ENCODE measurements around the gene CTDSPL2. TPM values are rescaled to one million over a fixed set of nuclear protein-coding genes. Genes with fewer than 3 reads are reported as not detected.
"Not testable (repeated sequence)": the region's sequence is repeated elsewhere in the genome, so short reads cannot be mapped to it uniquely, and the experiment has no call there.

Gene CTDSPL2
- total RNA-seq, 2 donors from 2014 or later = 67.2 to 67.3 TPM

DNA sequence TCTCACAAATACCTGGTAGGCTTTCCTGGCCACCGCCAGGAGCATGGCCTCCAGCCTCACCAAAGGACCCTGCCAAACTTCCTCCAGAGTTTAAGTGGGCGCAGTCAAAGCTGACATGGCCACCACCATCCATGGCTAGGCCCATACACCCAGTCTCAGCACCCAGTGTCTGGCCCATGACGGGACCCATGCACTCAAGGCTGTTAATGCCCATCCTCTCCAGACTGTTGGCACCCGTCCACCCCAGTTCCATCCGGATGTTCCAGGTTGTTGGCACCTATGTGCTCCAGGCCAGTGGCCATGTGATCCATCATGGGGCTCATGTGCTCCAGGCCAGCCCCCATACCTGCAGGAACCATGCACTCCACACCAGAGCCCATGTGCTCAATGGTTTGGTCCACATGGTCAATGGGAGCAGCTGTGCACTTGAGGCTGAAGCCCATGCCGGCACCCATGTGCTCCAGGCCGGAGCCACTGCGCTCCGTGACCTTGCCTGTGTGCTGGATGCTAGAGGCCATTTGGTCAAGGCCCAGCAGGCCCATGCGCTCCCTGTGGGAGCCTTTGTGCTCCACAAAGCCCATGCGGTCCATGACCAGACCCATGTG is 20.4 kb downstream of the CTDSPL2 start:
- no peaks in the 10 kb centered on the region for H3K9me3 Mint-ChIP-seq
- ATAC-seq (peak; percentile 17 to 55), DNase-seq (ENCODE audit: low spot score) (no peak)
- H3K36me3 Mint-ChIP-seq = no peaks in the 10 kb centered on the region
- no peaks in the 10 kb centered on the region for H3K27me3 Mint-ChIP-seq
- H3K4me3 Mint-ChIP-seq = no peak overlapping the region
- H3K4me1 Mint-ChIP-seq (ENCODE audit: low read depth in 2 of 2) = peaks cover 19 to 20% of the 10 kb centered on the region in 2 donors
- H3K27ac Mint-ChIP-seq = no peak overlapping the region

DNA sequence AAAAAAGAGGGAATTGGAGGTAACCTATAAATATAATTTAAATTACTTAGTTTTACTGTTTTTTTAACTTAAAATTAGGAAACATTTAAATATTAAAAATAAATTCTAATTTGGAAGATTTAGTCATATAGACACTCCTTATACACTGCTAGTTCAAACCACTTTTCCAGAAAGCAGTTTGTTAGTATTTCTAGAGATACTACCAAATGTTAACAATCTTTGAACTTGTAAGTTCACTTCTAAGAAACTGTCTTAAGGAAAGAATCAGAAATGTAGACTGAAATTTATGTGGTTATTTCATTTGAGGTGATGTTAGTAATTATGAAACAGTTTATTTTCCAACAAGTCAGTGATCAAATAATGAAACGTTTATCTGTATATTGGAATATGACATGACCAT is 22.7 kb downstream of the CTDSPL2 start:
- no peaks in the 10 kb centered on the region for H3K27me3 Mint-ChIP-seq
- H3K4me1 Mint-ChIP-seq (ENCODE audit: low read depth in 2 of 2) = peaks cover 21 to 29% of the 10 kb centered on the region in 2 donors
- H3K36me3 Mint-ChIP-seq = no peaks in the 10 kb centered on the region
- no peak for DNase-seq (ENCODE audit: low spot score)
- H3K4me3 Mint-ChIP-seq = no peak overlapping the region
- no peak for ATAC-seq
- no peak overlapping the region for H3K27ac Mint-ChIP-seq
- no peaks in the 10 kb centered on the region for H3K9me3 Mint-ChIP-seq

DNA sequence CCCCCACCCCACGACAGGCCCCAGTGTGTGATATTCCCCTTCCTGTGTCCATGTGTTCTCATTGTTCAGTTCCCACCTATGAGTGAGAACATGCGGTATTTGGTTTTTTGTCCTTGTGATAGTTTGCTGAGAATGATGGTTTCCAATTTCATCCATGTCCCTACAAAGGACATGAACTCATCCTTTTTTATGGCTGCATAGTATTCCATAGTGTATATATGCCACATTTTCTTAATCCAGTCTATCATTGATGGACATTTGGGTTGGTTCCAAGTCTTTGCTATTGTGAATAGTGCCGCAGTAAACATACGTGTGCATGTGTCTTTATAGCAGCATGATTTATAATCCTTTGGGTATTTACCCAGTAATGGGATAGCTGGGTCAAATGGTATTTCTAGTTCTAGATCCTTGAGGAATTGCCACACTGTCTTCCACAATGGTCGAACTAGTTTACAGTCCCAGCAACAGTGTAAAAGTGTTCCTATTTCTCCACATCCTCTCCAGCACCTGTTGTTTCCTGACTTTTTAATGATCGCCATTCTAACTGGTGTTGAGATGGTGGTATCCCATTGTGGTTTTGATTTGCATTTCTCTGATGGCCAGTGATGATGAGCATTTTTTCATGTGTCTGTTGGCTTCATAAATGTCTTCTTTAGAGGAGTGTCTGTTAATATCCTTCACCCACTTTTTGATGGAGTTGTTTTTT is 26.3 kb downstream of the CTDSPL2 start:
- not testable (repeated sequence) for ATAC-seq; H3K9me3 Mint-ChIP-seq; H3K36me3 Mint-ChIP-seq; H3K27me3 Mint-ChIP-seq; H3K27ac Mint-ChIP-seq; H3K4me3 Mint-ChIP-seq; DNase-seq (ENCODE audit: low spot score)
- peaks cover 25 to 31% of the 10 kb centered on the region in 2 donors for H3K4me1 Mint-ChIP-seq (ENCODE audit: low read depth in 2 of 2)

DNA sequence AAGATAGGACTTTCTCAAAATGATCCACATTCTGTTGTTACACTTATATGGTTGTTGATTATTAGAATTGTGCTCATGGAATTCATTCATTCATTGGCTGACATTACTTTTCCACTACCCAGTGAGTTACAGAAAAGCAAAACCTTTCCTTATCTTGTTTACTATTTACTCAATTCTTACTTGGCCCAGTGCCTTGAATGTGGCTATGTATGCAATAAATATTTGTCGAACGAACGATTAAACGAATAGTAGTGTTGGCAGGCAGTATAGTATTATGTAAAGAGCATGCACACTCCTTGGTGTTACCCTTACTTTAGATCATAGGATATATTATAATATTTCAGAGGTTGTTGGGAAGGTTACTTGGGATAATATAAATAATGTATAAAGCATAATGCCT is 31.0 kb downstream of the CTDSPL2 start:
- H3K36me3 Mint-ChIP-seq = peaks cover 5% of the 10 kb centered on the region
- DNase-seq (ENCODE audit: low spot score) = no peak
- H3K4me3 Mint-ChIP-seq = no peak overlapping the region
- H3K27me3 Mint-ChIP-seq = no peaks in the 10 kb centered on the region
- peaks cover 17 to 20% of the 10 kb centered on the region in 2 donors for H3K4me1 Mint-ChIP-seq (ENCODE audit: low read depth in 2 of 2)
- H3K27ac Mint-ChIP-seq = no peak overlapping the region
- no peaks in the 10 kb centered on the region for H3K9me3 Mint-ChIP-seq
- ATAC-seq = no peak

DNA sequence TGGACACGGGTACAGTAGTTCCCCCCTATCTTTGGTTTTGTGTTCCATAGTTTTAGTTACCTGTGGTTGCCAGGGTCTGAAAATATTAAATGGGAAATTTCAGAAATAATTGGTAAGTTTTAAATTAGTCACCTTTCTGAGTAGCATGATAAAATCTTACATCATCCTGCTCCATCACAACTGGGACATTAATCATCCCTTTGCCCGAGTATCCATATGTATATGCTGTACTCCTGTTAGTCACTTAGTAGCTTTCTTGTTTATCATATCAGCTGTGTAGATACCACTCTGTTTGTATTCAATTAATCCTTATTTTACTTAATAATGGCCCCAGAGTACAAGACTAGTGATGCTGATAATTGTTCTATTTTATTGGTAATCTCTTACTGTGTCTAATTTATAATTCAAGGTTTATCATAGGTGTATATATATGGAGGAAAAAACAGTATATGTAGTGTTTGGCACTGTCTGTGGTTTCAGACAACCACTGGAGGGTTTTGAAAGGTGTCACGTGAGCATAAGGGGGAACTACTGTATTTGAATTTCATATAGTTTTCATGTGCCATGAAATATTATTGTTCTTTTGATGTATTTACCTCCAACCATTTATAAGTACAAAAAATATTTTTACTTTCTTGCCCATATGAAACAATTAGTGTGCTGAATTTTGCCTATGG is 41.4 kb downstream of the CTDSPL2 start:
- Mint-ChIP-seq H3K27me3 (no peaks in the 10 kb centered on the region), H3K4me1 (ENCODE audit: low read depth in 2 of 2) (peaks cover 15 to 19% of the 10 kb centered on the region in 2 donors), H3K36me3 (peaks cover 6% of the 10 kb centered on the region), H3K4me3 (no peak overlapping the region), H3K9me3 (no peaks in the 10 kb centered on the region), H3K27ac (peak overlapping the region in 1 of 2 donors; percentile 54)
- no peak for DNase-seq (ENCODE audit: low spot score)
- peak in 1 of 2 donors; percentile 57 for ATAC-seq

DNA sequence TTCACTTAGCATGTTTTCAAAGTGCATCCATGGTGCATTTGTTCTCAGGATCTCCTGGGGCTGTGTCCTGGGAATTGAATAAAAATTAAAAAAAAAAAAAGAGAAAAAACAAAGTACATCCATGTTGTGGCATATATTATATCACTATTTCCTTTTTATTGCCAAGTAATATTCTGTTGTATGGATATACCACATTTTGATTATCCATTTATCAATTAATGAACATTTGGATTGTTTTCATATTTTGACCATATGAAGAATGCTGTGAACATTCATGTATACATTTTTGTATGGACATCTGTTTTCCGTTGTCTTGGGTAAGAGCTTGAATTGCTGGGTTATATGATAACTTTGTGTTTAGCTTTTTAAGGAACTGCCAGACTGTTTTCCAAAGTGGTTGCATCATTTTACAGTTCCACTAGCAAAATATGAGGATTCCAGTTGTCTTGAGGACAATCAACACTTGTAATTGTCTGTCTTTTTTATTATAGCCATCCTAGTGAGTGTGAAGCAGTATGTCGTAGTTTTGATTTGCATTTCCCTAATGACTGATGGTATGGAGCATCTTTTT is 44.5 kb downstream of the CTDSPL2 start:
- ATAC-seq = no peak
- Mint-ChIP-seq H3K9me3 (no peaks in the 10 kb centered on the region), H3K4me3 (no peak overlapping the region), H3K27me3 (no peaks in the 10 kb centered on the region), H3K4me1 (ENCODE audit: low read depth in 2 of 2) (peaks cover 15 to 19% of the 10 kb centered on the region in 2 donors), H3K27ac (no peak overlapping the region), H3K36me3 (peaks cover 6% of the 10 kb centered on the region)
- no peak for DNase-seq (ENCODE audit: low spot score)

DNA sequence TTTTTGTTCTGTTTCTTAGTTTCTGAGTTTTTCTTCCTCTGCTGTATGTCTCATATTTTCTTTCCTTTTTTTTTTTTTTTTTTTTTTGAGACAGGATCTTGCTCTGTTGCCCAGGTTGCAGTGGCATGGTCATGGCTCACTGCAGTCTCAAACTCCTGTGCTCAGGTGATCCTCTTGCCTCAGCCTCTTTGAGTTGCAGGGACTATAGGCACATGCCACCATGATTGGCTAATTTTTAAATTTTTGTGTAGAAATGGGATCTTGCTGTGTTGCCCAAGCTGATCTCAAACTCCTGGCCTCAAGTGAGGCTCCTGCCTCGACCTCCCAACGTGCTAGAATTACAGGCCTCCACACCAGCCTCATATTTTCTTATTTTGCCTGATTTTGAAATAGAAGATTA is 51.9 kb downstream of the CTDSPL2 start:
- Mint-ChIP-seq H3K4me1 (ENCODE audit: low read depth in 2 of 2) (peaks cover 18 to 19% of the 10 kb centered on the region in 2 donors), H3K9me3 (no peaks in the 10 kb centered on the region), H3K27ac (no peak overlapping the region), H3K27me3 (no peaks in the 10 kb centered on the region), H3K4me3 (no peak overlapping the region), H3K36me3 (no peaks in the 10 kb centered on the region)
- DNase-seq (ENCODE audit: low spot score) (no peak), ATAC-seq (no peak)

DNA sequence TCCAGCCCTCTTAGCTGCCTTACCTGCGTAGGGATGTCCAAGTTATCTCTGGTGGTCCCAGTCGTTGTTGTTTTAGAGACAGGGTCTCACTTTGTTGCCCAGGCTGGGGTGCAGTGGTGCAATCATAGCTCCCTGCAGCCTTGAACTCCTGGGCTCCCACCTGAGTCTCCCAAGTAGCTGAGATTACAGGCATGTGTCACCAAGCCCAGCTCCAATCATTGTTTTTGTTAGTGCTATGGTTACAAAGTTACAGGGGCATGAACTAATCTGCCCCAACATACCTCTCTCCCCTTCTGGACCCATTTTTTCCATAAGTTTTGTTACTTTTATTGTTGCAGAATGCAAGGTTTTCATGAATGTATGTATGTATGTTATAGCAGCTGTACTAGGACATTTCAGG is 54.7 kb downstream of the CTDSPL2 start:
- ATAC-seq (no peak), DNase-seq (ENCODE audit: low spot score) (no peak)
- Mint-ChIP-seq H3K4me3 (no peak overlapping the region), H3K27me3 (no peaks in the 10 kb centered on the region), H3K27ac (peak overlapping the region in 1 of 2 donors; percentile 35), H3K36me3 (no peaks in the 10 kb centered on the region), H3K4me1 (ENCODE audit: low read depth in 2 of 2) (peaks cover 18 to 24% of the 10 kb centered on the region in 2 donors), H3K9me3 (no peaks in the 10 kb centered on the region)

DNA sequence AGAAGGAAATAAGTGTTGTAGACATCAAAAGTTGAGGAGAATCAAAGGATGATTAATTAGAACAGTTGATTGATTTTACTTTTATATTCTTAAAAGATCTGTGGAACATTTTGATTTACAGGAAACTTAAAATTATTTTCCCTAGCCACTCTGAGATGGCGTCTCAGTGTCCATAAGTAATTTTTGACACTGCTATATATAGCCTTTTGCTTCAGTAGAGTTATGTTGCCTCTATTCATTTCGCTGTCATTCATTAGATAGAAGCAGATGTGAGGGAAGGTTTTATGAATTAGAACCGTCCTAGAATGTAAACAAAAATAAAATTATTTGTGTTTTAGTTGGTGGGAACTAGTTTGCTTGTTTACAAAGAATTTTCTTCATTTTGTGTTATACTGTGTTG is 58.5 kb downstream of the CTDSPL2 start:
- ATAC-seq (no peak), DNase-seq (ENCODE audit: low spot score) (no peak)
- no peak overlapping the region for H3K4me3 Mint-ChIP-seq
- H3K9me3 Mint-ChIP-seq = no peaks in the 10 kb centered on the region
- H3K27ac Mint-ChIP-seq = peak overlapping the region; percentile 26 to 27
- no peaks in the 10 kb centered on the region for H3K27me3 Mint-ChIP-seq
- H3K36me3 Mint-ChIP-seq = peaks cover 23% of the 10 kb centered on the region
- peaks cover 20 to 28% of the 10 kb centered on the region in 2 donors for H3K4me1 Mint-ChIP-seq (ENCODE audit: low read depth in 2 of 2)

DNA sequence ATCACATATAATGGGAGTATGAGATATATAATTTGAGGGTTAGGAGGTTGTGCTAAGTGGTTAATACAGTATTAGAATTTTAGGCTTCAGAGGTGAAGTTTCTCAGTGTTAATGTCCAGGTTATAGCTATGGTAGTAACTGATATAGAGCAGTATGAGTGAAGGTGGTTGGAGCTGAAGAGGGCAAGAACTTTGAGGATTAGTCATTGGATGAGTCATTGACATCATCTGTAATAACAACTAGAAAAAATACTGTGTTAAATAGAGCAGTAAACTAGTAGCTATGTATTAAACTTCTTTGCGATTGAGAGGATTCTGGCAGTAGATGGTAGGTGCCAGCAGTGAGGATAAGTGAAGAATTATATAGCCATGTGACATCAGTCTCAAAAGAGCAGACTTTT is 62.0 kb downstream of the CTDSPL2 start:
- peaks cover 28% of the 10 kb centered on the region for H3K36me3 Mint-ChIP-seq

DNA sequence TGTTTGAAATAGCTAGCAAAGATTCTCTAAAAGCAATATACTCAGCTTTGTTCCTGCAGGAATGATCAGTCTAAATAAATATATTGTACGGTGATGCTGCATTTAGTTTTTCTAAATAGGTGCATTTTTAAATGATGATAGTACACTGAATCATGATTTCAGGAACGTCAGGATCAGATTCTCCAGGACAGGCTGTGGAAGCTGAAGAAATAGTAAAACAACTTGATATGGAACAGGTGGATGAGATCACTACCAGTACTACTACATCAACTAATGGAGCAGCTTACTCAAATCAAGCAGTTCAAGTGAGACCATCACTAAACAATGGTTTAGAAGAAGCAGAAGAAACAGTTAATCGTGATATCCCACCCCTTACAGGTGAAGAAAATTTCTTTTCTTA is 63.2 kb downstream of the CTDSPL2 start:
- no peak for ATAC-seq
- Mint-ChIP-seq H3K27ac (no peak overlapping the region), H3K36me3 (peaks cover 28% of the 10 kb centered on the region), H3K4me3 (no peak overlapping the region), H3K27me3 (no peaks in the 10 kb centered on the region), H3K9me3 (no peaks in the 10 kb centered on the region), H3K4me1 (ENCODE audit: low read depth in 2 of 2) (peaks cover 17 to 19% of the 10 kb centered on the region in 2 donors)
- no peak for DNase-seq (ENCODE audit: low spot score)

More for the DNA sequence above, 62.0 kb downstream of the CTDSPL2 start:
- DNase-seq (ENCODE audit: low spot score) = no peak
- peaks cover 17 to 23% of the 10 kb centered on the region in 2 donors for H3K4me1 Mint-ChIP-seq (ENCODE audit: low read depth in 2 of 2)
- no peak overlapping the region for H3K4me3 Mint-ChIP-seq
- H3K27me3 Mint-ChIP-seq = no peaks in the 10 kb centered on the region
- H3K9me3 Mint-ChIP-seq = no peaks in the 10 kb centered on the region
- ATAC-seq = peak in 1 of 2 donors; percentile 76
- H3K27ac Mint-ChIP-seq = peak overlapping the region; percentile 3 to 10

DNA sequence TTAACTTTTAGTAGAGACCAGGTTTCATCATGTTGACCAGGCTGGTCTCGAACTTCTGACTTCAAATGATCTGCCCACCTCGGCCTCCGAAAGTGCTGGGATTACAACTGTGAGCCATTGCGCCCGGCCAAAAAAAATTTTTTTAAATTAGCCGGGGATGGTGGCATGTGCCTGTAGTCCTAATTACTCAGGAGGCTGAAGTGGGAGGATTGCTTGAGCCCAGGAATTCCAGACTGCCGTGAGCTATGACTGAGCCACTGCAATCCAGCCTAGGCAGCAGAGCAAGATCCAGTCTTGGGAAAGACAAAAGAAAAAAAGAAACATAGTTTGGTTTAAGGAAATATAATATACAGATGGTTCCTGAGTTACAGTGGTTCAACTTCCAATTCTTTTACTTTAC is 64.6 kb downstream of the CTDSPL2 start:
- no peak overlapping the region for H3K4me3 Mint-ChIP-seq
- no peaks in the 10 kb centered on the region for H3K9me3 Mint-ChIP-seq
- no peak for DNase-seq (ENCODE audit: low spot score)
- no peak for ATAC-seq
- H3K4me1 Mint-ChIP-seq (ENCODE audit: low read depth in 2 of 2) = peaks cover 17% of the 10 kb centered on the region in 2 donors
- no peaks in the 10 kb centered on the region for H3K27me3 Mint-ChIP-seq
- H3K27ac Mint-ChIP-seq = no peak overlapping the region
- peaks cover 28% of the 10 kb centered on the region for H3K36me3 Mint-ChIP-seq

DNA sequence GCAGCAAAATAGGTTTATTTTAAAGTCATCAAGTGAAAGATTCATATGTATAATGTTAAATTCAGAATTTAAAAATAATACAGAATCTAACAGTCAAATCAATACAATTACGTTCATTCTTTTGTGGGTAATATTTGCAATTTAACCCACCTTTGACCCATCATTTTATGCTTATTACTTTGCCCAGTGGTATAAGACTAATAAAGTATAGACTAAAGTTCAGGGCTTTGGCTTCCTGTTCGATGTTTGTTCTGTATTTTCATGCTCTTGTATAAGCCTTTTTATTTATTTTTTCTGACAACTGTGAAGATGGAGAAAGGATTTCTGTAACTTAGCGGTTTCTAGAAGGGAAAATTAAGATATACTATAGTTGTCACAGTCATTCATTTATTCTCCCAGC is 65.2 kb downstream of the CTDSPL2 start:
- Mint-ChIP-seq H3K27ac (peak overlapping the region in 1 of 2 donors; percentile 19), H3K9me3 (no peaks in the 10 kb centered on the region)
- no peak for DNase-seq (ENCODE audit: low spot score)

DNA sequence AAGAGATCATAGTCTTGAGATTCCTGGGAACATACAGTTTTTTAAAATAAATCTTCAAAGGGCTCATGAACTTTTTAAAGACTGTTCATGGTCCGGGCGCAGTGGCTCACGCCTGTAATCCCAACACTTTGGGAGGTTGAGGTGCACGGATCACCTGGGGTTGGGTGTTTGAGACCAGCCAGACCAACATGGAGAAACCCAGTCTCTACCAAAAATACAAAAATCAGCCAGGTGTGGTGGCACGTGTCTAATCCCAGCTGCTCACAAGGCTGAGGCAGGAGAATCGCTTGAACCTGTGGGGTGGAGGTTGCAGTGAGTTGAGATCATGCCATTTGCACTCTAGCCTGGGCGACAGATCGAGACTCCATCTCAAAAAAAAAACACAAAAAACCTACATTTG is 68.1 kb downstream of the CTDSPL2 start:
- Mint-ChIP-seq H3K4me3 (no peak overlapping the region), H3K36me3 (peaks cover 4% of the 10 kb centered on the region), H3K9me3 (no peaks in the 10 kb centered on the region), H3K4me1 (ENCODE audit: low read depth in 2 of 2) (peaks cover 6 to 8% of the 10 kb centered on the region in 2 donors), H3K27ac (no peak overlapping the region), H3K27me3 (no peaks in the 10 kb centered on the region)
- ATAC-seq (no peak), DNase-seq (ENCODE audit: low spot score) (no peak)

More for the DNA sequence above, 65.2 kb downstream of the CTDSPL2 start:
- peaks cover 17% of the 10 kb centered on the region in 2 donors for H3K4me1 Mint-ChIP-seq (ENCODE audit: low read depth in 2 of 2)
- ATAC-seq = no peak
- H3K36me3 Mint-ChIP-seq = peaks cover 22% of the 10 kb centered on the region
- H3K4me3 Mint-ChIP-seq = no peak overlapping the region
- H3K27me3 Mint-ChIP-seq = no peaks in the 10 kb centered on the region
